ENCODE measurements around the gene TXNDC11.

TXNDC11 gene

GRCh38 chr16:11677959-11678881 lies 64.4 kb downstream of the TXNDC11 start:
- POLR2A ChIA-PET = no interaction called here
- no peak for TF ChIP-seq CTCF (IDR thresholded peaks at IDR 0.05; ENCODE audit: control extremely low read depth, extremely low read depth, low read depth, missing control alignments)
- peak; percentile 43 for DNase-seq (ENCODE audit: extremely low spot score)
- CTCF ChIA-PET = interaction anchor here (0.8 to 2.2 kb wide), 9 partner anchors 10 to 713 kb away, joined by 3 to 11 read pairs (median 4); partner anchors contain the start of gene ZC3H7A

GRCh38 chr16:11677451-11677951 lies 65.2 kb downstream of the TXNDC11 start:
- POLR2A ChIA-PET = no interaction called here
- TF ChIP-seq CTCF (IDR thresholded peaks at IDR 0.05; ENCODE audit: control extremely low read depth, extremely low read depth, low read depth, missing control alignments) = no peak
- DNase-seq (ENCODE audit: extremely low spot score) = no peak
- CTCF ChIA-PET = interaction anchor here (0.8 to 2.2 kb wide), 7 partner anchors 9 to 712 kb away, joined by 3 to 8 read pairs (median 3); partner anchors contain the start of genes SNN and ZC3H7A

- no peak for DNase-seq (ENCODE audit: extremely low spot score)
- POLR2A ChIA-PET = no interaction called here
- no peak for TF ChIP-seq CTCF (IDR thresholded peaks at IDR 0.05; ENCODE audit: control extremely low read depth, extremely low read depth, low read depth, missing control alignments)
- CTCF ChIA-PET = interaction anchor here (0.7 to 2.2 kb wide), 6 partner anchors 8 to 269 kb away, joined by 3 to 8 read pairs (median 3); partner anchors contain the start of genes SNN and ZC3H7A
These were observed 65.9 kb downstream of the TXNDC11 start for GRCh38 chr16:11676799-11677198.

GRCh38 chr16:11675561-11676511 lies 66.8 kb downstream of the TXNDC11 start:
- ChIA-PET POLR2A (interaction anchor here (0.6 kb wide), 1 partner anchor 109 kb away, joined by 3 read pairs; no protein-coding TSS in a partner anchor), CTCF (interaction anchor here (1.0 to 2.2 kb wide), 3 partner anchors 15 to 144 kb away, joined by 4 to 6 read pairs (median 4); no protein-coding TSS in a partner anchor)
- no peak for DNase-seq (ENCODE audit: extremely low spot score)
- TF ChIP-seq CTCF (IDR thresholded peaks at IDR 0.05; ENCODE audit: control extremely low read depth, extremely low read depth, low read depth, missing control alignments) = no peak

GRCh38 chr16:11674818-11675560 lies 67.7 kb downstream of the TXNDC11 start:
- DNase-seq (ENCODE audit: extremely low spot score) = no peak
- POLR2A ChIA-PET = interaction anchor here (0.5 kb wide), 1 partner anchor 62 kb away, joined by 3 read pairs; no protein-coding TSS in a partner anchor
- CTCF ChIA-PET = interaction anchor here (1.0 to 2.2 kb wide), 3 partner anchors 15 to 143 kb away, joined by 4 to 6 read pairs (median 4); no protein-coding TSS in a partner anchor
- TF ChIP-seq CTCF (IDR thresholded peaks at IDR 0.05; ENCODE audit: control extremely low read depth, extremely low read depth, low read depth, missing control alignments) = no peak

Measured in GM10248 (cell line).